PC-3 (cell line): Measurements from ENCODE around the gene APBA2.

ENCODE experiments used
- EZH2 ChIP-seq: fragments of 300-600 bp; sonication (generic); IDR thresholded peaks from one replicate; pipeline ENCODE4 v1.6.1; 2017; ENCODE audit warnings: antibody characterized with exemption, mild to moderate bottlenecking, low read length; ENCODE audit not compliant: unreplicated experiment
- TF ChIP-seq, protein P1 (sequence below): fragments of 300-600 bp; sonication (generic); conservative IDR thresholded peaks from 2 replicates; pipeline ENCODE4 v1.5.1; 2017; ENCODE audit warnings: antibody characterized with exemption, low read depth, mild to moderate bottlenecking, low read length

DNA sequence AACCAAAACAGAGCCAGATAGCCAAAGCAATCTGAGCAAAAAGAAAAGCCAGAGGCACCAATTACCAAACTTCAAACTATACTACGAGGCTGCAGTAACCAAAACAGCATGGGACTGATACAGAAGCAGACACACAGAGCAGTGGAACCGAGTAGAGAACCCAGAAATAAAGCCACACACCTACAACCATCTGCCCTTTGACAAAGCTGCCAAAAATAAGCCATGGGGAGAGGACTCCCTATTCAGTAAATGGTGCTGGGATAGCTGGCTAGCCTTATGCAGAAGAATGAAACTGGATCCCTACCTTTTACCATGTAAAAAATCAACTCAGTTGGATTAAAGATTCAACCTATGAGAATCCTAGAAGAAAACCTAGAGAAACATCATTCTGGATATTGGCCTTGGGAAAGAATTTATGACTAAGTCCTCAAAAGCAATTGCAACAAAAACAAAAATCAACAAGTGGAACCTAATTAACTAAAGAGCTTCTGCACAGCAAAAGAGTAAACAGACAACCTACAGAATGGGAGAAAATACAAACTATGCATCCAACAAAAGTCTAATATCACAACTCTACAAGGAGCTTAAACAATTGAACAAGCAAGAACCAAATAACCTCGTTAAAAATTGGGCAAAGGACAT, 95.1 kb downstream of the APBA2 start:
- TF ChIP-seq, protein P1, sequence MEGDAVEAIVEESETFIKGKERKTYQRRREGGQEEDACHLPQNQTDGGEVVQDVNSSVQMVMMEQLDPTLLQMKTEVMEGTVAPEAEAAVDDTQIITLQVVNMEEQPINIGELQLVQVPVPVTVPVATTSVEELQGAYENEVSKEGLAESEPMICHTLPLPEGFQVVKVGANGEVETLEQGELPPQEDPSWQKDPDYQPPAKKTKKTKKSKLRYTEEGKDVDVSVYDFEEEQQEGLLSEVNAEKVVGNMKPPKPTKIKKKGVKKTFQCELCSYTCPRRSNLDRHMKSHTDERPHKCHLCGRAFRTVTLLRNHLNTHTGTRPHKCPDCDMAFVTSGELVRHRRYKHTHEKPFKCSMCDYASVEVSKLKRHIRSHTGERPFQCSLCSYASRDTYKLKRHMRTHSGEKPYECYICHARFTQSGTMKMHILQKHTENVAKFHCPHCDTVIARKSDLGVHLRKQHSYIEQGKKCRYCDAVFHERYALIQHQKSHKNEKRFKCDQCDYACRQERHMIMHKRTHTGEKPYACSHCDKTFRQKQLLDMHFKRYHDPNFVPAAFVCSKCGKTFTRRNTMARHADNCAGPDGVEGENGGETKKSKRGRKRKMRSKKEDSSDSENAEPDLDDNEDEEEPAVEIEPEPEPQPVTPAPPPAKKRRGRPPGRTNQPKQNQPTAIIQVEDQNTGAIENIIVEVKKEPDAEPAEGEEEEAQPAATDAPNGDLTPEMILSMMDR = no peak
- no peak for TF ChIP-seq EZH2
